Measurements from ENCODE around the gene CCDC183.

DNA sequence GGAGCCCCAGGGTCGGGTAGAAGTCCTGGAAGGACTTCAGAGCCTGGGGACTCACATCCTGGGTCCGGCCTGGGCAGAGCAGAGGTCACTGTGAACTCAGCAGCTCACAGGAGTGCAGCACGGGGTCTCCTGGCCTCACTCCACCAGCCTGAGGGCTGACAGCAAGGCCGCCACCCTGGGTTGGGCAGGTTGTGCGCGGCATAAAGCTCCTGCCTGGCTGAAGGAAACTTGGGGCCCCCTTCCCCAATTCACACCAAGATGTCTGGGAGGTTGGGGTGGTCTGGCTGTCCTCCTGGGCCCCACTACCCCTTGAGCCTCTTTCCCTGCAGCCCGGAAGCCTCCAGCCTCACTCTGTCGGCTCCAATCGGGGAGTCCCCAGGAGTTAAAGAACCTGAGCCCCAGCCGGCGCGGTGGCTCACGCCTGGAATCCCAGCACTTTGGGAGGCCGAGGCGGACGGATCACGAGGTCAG, 33.9 kb upstream of the CCDC183 start:
- no peak for TF ChIP-seq POLR2A (IDR thresholded peaks at IDR 0.05)
- TF ChIP-seq, protein P1, sequence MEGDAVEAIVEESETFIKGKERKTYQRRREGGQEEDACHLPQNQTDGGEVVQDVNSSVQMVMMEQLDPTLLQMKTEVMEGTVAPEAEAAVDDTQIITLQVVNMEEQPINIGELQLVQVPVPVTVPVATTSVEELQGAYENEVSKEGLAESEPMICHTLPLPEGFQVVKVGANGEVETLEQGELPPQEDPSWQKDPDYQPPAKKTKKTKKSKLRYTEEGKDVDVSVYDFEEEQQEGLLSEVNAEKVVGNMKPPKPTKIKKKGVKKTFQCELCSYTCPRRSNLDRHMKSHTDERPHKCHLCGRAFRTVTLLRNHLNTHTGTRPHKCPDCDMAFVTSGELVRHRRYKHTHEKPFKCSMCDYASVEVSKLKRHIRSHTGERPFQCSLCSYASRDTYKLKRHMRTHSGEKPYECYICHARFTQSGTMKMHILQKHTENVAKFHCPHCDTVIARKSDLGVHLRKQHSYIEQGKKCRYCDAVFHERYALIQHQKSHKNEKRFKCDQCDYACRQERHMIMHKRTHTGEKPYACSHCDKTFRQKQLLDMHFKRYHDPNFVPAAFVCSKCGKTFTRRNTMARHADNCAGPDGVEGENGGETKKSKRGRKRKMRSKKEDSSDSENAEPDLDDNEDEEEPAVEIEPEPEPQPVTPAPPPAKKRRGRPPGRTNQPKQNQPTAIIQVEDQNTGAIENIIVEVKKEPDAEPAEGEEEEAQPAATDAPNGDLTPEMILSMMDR (IDR thresholded peaks at IDR 0.05): no peak

Measured in sigmoid colon (tissue), 3 donors.